ENCODE data around the gene MAP1B.

MAP1B gene

GRCh38 chr5:72237415-72237814, 130.1 kb downstream of the MAP1B start:
- no peak overlapping the region for H3K27ac ChIP-seq
- no peak overlapping the region for H3K4me3 ChIP-seq

DNA sequence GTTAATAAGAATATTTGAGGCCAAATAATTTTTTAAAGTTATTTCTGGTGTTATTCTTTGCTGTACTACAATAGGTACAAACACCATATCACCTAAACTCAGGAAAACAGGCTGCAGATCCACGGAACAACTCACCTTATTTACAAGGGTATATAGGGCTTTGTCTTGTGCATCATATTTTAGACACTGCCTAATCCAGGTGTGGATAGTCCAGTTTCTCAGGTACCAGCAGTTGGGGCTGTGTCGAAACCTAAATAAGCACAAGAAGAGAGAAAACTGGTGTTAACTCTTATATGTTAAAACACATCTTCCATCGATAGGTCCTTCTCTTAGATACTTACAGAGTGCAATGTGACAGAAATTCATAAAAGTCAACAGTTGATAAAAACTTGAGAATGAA, 130.6 kb downstream of the MAP1B start:
- no peak overlapping the region for H3K4me3 ChIP-seq
- no peak overlapping the region for H3K27ac ChIP-seq

- H3K27ac ChIP-seq: no peak overlapping the region
- no peak overlapping the region for H3K4me3 ChIP-seq
Measured at GRCh38 chr5:72238712-72239445, 131.6 kb downstream of the MAP1B start.

- H3K4me3 ChIP-seq: no peak overlapping the region
- no peak overlapping the region for H3K27ac ChIP-seq
Measured at GRCh38 chr5:72241346-72242003, 134.2 kb downstream of the MAP1B start.

DNA sequence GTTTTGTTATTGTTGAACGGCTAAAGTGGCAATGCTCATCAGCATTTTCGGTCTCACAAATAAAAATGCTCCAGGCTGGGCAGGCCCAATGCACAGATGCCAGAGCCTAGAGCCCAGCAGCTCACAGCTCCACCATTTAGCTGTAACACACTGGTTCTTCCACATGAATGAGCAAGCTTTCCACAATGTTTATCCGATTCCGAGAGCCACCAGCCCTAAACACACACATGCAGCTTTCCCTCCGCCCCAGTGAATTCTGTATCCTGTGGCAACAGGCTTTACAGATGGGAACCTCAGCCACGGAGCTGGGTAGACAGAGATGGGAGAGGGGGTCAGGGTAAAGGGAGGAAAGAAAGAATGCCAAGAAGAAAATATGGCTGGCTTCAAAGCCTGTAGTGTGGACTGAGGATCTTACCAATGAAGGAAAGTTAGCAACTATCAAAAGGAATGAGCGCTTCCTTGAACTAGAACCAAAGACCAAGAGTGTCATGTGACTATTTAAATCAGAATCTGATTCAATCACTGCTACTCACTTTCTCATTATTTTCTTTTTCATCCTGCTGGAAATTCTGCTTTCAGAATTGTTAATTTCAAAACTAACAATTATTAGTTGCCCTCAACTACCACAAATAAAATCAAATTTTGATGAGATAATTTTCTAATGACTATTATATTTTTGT, 135.7 kb downstream of the MAP1B start:
- Histone ChIP-seq H3K4me3 (no peak overlapping the region), H3K27ac (no peak overlapping the region)

DNA sequence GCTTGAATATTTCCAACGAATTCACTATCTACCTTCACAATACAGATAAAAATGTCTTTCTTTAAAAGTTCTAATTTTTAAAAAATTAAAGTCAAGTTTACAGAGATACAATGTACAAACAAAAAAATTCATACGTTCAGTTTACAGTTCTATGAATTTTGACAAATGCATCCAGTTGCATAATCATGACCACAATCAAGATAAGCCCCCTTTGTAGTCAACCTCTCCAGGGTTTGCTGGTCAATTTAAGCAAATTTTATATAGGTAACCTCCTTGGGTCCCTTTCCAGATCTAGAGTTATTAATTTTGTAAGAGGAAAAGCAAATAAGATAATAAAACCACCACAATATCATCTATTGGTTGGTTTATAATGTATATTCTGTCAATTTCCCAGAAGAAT, 136.4 kb downstream of the MAP1B start:
- Histone ChIP-seq H3K4me3 (no peak overlapping the region), H3K27ac (no peak overlapping the region)

DNA sequence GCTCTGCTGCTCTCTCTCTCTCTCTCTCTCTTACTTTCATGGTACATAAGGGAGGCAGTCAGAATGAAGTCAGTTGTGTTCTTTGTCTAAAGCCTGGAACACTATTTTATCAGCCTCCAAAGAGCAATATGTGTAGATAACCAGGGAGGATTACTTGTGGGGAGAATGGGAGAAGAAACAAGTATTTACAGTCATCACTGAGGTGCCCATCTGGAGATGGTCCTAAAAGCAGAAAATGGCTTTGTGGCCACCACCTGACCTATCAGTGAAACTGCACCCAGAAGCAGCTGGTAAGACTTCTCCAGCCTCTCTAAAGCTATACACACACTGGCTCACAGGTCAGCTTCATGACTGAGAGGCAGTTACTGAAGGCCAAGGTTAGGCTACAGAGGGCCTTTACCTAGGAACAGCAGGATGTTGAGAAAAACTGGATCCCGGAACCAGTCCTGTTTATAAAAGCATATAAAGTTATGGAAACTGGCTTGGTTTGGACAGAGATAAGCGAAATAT, 137.6 kb downstream of the MAP1B start:
- peak overlapping the region in 1 of 21 experiments; percentile 4 for H3K27ac ChIP-seq
- H3K4me3 ChIP-seq: no peak overlapping the region

- H3K4me3 ChIP-seq: no peak overlapping the region
- peak overlapping the region in 1 of 21 experiments; percentile 20 for H3K27ac ChIP-seq
Measured at GRCh38 chr5:72245546-72245945, 138.3 kb downstream of the MAP1B start.

GRCh38 chr5:72245951-72246532, 138.8 kb downstream of the MAP1B start:
- no peak overlapping the region for H3K4me3 ChIP-seq
- peak overlapping the region in 3 of 21 experiments; percentile 20 to 48 (median 31) for H3K27ac ChIP-seq

DNA sequence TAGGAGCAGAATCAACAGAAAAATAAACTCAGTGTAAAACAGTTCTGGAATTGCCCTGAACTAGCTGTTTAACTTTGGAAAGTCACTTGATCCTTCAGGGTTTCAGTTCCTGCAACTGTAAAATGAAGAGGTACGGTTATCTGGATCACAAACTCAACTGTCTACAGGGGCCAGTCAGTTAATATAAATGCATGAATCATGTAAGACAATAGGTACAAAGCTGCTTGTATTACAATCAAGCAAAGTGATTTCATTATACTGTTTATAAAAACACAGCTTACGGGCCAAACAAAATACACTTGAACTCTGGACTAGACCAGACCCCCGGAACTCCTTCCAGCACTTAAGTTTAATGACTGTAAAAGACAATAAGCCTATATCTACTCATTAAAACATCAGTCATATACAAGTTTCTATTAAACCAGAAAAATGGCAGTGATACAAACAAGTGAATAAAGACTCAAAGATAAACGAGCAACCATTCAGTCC, 139.7 kb downstream of the MAP1B start:
- peak overlapping the region in 4 of 21 experiments; percentile 18 to 48 (median 36) for H3K27ac ChIP-seq
- H3K4me3 ChIP-seq: no peak overlapping the region

- H3K27ac ChIP-seq: peak overlapping the region in 10 of 21 experiments; percentile 6 to 73 (median 36)
- H3K4me3 ChIP-seq: no peak overlapping the region
Measured at GRCh38 chr5:72248410-72248981, 141.2 kb downstream of the MAP1B start.

GRCh38 chr5:72251386-72251785, 144.1 kb downstream of the MAP1B start:
- Histone ChIP-seq H3K4me3 (no peak overlapping the region), H3K27ac (no peak overlapping the region)

GRCh38 chr5:72252008-72252407, 144.7 kb downstream of the MAP1B start:
- H3K27ac ChIP-seq: peak overlapping the region in 1 of 21 experiments; percentile 49
- no peak overlapping the region for H3K4me3 ChIP-seq

- H3K4me3 ChIP-seq: no peak overlapping the region
- H3K27ac ChIP-seq: peak overlapping the region in 6 of 21 experiments; percentile 28 to 68 (median 48)
Measured at GRCh38 chr5:72252574-72253155, 145.4 kb downstream of the MAP1B start.

GRCh38 chr5:72255237-72255636, 148.0 kb downstream of the MAP1B start:
- Histone ChIP-seq H3K27ac (no peak overlapping the region), H3K4me3 (no peak overlapping the region)

- H3K4me3 ChIP-seq: no peak overlapping the region
- H3K27ac ChIP-seq: no peak overlapping the region
Measured at GRCh38 chr5:72255670-72256069, 148.4 kb downstream of the MAP1B start.

GRCh38 chr5:72256536-72256935, 149.3 kb downstream of the MAP1B start:
- H3K4me3 ChIP-seq: no peak overlapping the region
- no peak overlapping the region for H3K27ac ChIP-seq
